Measurements from ENCODE around the gene ZNF358. TPM values are rescaled to one million over a fixed set of nuclear protein-coding genes. Genes with fewer than 3 reads are reported as not detected.

ZNF358 gene
- total and polyA plus RNA-seq, 2 donors (not counting 3 experiments of a cell fraction or from before 2014, with no cell fraction given) = 51.2 to 83.2 TPM

DNA sequence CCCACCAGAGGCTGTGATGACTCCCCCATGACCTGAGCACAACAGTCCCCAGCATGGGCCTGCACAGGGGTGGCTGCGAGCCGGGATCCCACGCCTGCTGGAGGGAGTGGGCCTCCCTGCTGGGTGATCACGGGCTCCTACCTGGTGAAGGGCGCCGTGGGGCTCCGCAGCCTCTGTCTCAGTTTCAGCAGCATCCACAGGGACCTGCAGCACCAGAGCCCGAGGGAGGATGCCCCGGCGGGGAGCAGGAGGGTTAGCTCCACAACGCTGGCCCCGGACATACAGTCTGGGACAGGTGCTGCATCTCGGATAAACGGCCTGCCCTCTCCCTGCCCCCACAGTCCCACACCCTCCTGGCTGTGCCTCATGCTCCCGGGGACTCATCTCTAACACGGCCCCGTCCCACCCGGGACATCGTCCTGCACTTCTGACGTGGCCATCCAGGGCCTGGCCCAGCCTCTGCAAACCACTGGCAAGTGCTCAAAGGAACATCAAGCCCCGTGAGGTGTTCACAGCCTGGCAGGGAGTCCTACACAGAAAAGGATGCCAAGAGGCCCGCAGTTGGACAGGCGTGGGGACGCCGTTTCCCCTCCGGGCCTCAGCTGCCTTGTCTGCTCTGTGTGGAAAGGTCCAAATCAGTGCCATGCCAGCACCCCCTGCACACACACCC, 37.6 kb upstream of the ZNF358 start:
- no peaks in the 10 kb centered on the region for H3K27me3 ChIP-seq (ENCODE audit: control insufficient read depth in 2 of 2, insufficient read depth in 2 of 2, low read length in 2 of 2)

More for the DNA sequence above, 37.6 kb upstream of the ZNF358 start:
- Histone ChIP-seq H2AFZ (ENCODE audit: low read depth, low read length) (no peak overlapping the region), H3K9me3 (replicated peaks; ENCODE audit: control insufficient read depth, insufficient read depth, low read length) (no peaks in the 10 kb centered on the region), H4K20me1 (replicated peaks; ENCODE audit: control insufficient read depth, extremely low read depth, insufficient read depth, low read length) (no peaks in the 10 kb centered on the region), H3K27ac (ENCODE audit: insufficient read depth, low read depth, low read length) (no peak overlapping the region), H3K4me2 (ENCODE audit: insufficient read depth, low read length) (no peak overlapping the region), H3K4me3 (replicated peaks in 1 of 3; ENCODE audit: insufficient read depth in 1 of 3, low read depth in 1 of 3, low read length in 3 of 3) (no peak overlapping the region), H3K36me3 (ENCODE audit: control insufficient read depth in 2 of 2, extremely low read depth in 1 of 2, insufficient read depth in 2 of 2, low read length in 2 of 2) (no peaks in the 10 kb centered on the region), H3K9me1 (replicated peaks; ENCODE audit: control insufficient read depth, extremely low read depth, insufficient read depth, low read length) (no peaks in the 10 kb centered on the region), H3K4me1 (ENCODE audit: control insufficient read depth, extremely low read depth, insufficient read depth, low read length) (no peaks in the 10 kb centered on the region), H3K79me2 (ENCODE audit: control insufficient read depth, insufficient read depth, low read length) (no peaks in the 10 kb centered on the region), H3K9ac (replicated peaks; ENCODE audit: extremely low read depth, insufficient read depth, low read length) (no peak overlapping the region)
- intact Hi-C loops (cut with micrococcal nuclease) (no loop called here), dilution Hi-C loops (cut with MboI; ENCODE audit: extremely low pct_ligation_motif_present, low sequenced_read_pairs) (no loop called here)
- DNase-seq (ENCODE audit: low read depth, low spot score) (no peak), FAIRE-seq (no peak)
- ChIA-PET POLR2A (no interaction called here), CTCF (no interaction called here)
- no peak for TF ChIP-seq MYC (IDR thresholded peaks at IDR 0.05; ENCODE audit: low read depth, low read length)
- TF ChIP-seq POLR2A (IDR thresholded peaks at IDR 0.05; ENCODE audit: low read depth, low read length) = no peak
- TF ChIP-seq, protein P1, sequence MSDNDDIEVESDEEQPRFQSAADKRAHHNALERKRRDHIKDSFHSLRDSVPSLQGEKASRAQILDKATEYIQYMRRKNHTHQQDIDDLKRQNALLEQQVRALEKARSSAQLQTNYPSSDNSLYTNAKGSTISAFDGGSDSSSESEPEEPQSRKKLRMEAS (IDR thresholded peaks at IDR 0.05; ENCODE audit: insufficient read depth, insufficient read length) = no peak
- TF ChIP-seq, protein P2, sequence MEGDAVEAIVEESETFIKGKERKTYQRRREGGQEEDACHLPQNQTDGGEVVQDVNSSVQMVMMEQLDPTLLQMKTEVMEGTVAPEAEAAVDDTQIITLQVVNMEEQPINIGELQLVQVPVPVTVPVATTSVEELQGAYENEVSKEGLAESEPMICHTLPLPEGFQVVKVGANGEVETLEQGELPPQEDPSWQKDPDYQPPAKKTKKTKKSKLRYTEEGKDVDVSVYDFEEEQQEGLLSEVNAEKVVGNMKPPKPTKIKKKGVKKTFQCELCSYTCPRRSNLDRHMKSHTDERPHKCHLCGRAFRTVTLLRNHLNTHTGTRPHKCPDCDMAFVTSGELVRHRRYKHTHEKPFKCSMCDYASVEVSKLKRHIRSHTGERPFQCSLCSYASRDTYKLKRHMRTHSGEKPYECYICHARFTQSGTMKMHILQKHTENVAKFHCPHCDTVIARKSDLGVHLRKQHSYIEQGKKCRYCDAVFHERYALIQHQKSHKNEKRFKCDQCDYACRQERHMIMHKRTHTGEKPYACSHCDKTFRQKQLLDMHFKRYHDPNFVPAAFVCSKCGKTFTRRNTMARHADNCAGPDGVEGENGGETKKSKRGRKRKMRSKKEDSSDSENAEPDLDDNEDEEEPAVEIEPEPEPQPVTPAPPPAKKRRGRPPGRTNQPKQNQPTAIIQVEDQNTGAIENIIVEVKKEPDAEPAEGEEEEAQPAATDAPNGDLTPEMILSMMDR (IDR thresholded peaks at IDR 0.05; ENCODE audit: extremely low read depth in 1 of 2, insufficient read depth in 1 of 2, low read depth in 1 of 2, low read length in 2 of 2) = no peak
- TF ChIP-seq EZH2 (IDR thresholded peaks at IDR 0.05; ENCODE audit: borderline replicate concordance, low read depth, low read length, severe bottlenecking) = no peak
- TF ChIP-seq POLR2AphosphoS5 (IDR thresholded peaks at IDR 0.05; ENCODE audit: insufficient read depth, low read depth, low read length) = no peak
- TF ChIP-seq FOS (IDR thresholded peaks at IDR 0.05; ENCODE audit: borderline replicate concordance, insufficient read depth, low read length) = no peak
- TF ChIP-seq GATA2 (IDR thresholded peaks at IDR 0.05; ENCODE audit: insufficient read depth, insufficient read length, low read depth, low read length) = no peak
- no peak for TF ChIP-seq JUN (IDR thresholded peaks at IDR 0.05; ENCODE audit: borderline replicate concordance, insufficient read depth, insufficient read length, low read depth)
- BruUV-seq (replicated peaks) = no TSS peak
